ENCODE results near the gene MCTP1.

- TF ChIP-seq CTCF (IDR thresholded peaks at IDR 0.05 in 2 of 3, conservative IDR thresholded peaks at IDR 0.05 in 1 of 3; ENCODE audit: control insufficient read depth in 2 of 3, extremely low read depth in 1 of 3, insufficient read depth in 1 of 3, low read depth in 3 of 3, low read length in 3 of 3) (no peak; a peak in 1 of 6 replicates), HDAC6 (IDR thresholded peaks at IDR 0.05; ENCODE audit: unreplicated experiment) (no peak), MXI1 (IDR thresholded peaks at IDR 0.05; ENCODE audit: low read depth, low read length) (no peak), EZH2 (IDR thresholded peaks at IDR 0.05; ENCODE audit: borderline replicate concordance, control insufficient read depth, low read depth, low read length) (no peak), CBX3 (IDR thresholded peaks at IDR 0.05; ENCODE audit: borderline replicate concordance, low read depth) (no peak)
Measured at GRCh38 chr5:94784536-94785505, 500.1 kb downstream of the MCTP1 start.

All from GM12878 (cell line).